Esophagus muscularis mucosa (tissue), 4 donors: ENCODE results near the gene GPC6. TPM values are rescaled to one million over a fixed set of nuclear protein-coding genes. Genes with fewer than 3 reads are reported as not detected.

Experiments used
- DNase-seq: peaks from one replicate; pipeline ENCODE4 v3.0.0-alpha.2; 2017; ENCODE audit errors: extremely low spot score
- H3K27ac ChIP-seq, 4 donors: fragments of 200-600 bp; sonication (generic); replicated peaks in 1 of 4; 1 replicate in 3 of 4; 2 replicates in 1 of 4; pipeline ENCODE4 v1.5.1; 2016 to 2019; ENCODE audit warnings: mild to moderate bottlenecking in 1 of 4
- H3K27me3 ChIP-seq, 4 donors: fragments of 200-600 bp; sonication (generic); one replicate each; pipeline versions ENCODE4 v1.5.1 to v1.6.0; 2016 to 2019
- H3K36me3 ChIP-seq, 4 donors: fragments of 200-600 bp; sonication (generic); one replicate each; pipeline ENCODE4 v1.5.1; 2016 to 2019
- H3K4me1 ChIP-seq, 4 donors: fragments of 200-600 bp; sonication (generic); one replicate each; pipeline ENCODE4 v1.5.1; 2016 to 2019
- H3K4me3 ChIP-seq, 4 donors: fragments of 200-600 bp; sonication (generic); 1 replicate in 2 of 4; 2 replicates in 2 of 4; pipeline ENCODE4 v1.5.1; 2016 to 2019; ENCODE audit warnings: mild to moderate bottlenecking in 4 of 4, moderate library complexity in 1 of 4
- H3K9me3 ChIP-seq, 4 donors: fragments of 200-600 bp; sonication (generic); 1 replicate in 3 of 4; 2 replicates in 1 of 4; pipeline ENCODE4 v1.5.1; 2016 to 2019
- CTCF ChIP-seq, 3 experiments: fragments of 200-600 bp in 2 of 3; fragments of 450-650 bp in 1 of 3; sonication (generic) in 2 of 3; IDR thresholded peaks; one replicate each; pipeline ENCODE4 v1.5.1; 2017 to 2019; ENCODE audit warnings: antibody characterized with exemption in 3 of 3, mild to moderate bottlenecking in 2 of 3, moderate library complexity in 1 of 3
- EP300 ChIP-seq: sonication (generic); formaldehyde crosslinking; IDR thresholded peaks from one replicate; pipeline ENCODE4 v1.6.1; 2017; ENCODE audit warnings: antibody characterized with exemption
- POLR2A ChIP-seq: fragments of 450-650 bp; IDR thresholded peaks from one replicate; pipeline ENCODE4 v1.6.1; 2017; ENCODE audit warnings: antibody characterized with exemption, moderate library complexity, mild to moderate bottlenecking, low read depth
- POLR2AphosphoS5 ChIP-seq, 2 donors: sonication (generic); formaldehyde crosslinking; IDR thresholded peaks; one replicate each; pipeline ENCODE4 v1.6.1; 2017; ENCODE audit warnings: antibody characterized with exemption in 2 of 2
- WGBS: methylation state at CpG from one replicate; pipeline ENCODE4 v1.1.5; 2018; 5-methylcytosine and 5-hydroxymethylcytosine counted together
- intact Hi-C: fragments of 100-400 bp; cut with DNase I; formaldehyde crosslinking; loops from one replicate; pipeline ENCODE4 v1.15.1; 2023
- total RNA-seq, 4 donors: library from RNA; depleted of rRNA; stranded (reverse); fragments of >200 nt; gene quantifications; one replicate each; pipeline versions ENCODE4 v1.1.0 to v1.2.1, GENCODE V29; 2016

GPC6 gene
- total RNA-seq, 4 donors from 2014 or later, result 6.5 to 17.2 (median 13.5) TPM

- H3K27me3 ChIP-seq, result no peaks in the 10 kb centered on the region
- H3K36me3 ChIP-seq, result no peaks in the 10 kb centered on the region
- WGBS, result 81% methylated on average over 4 of the region's 4 CpGs
- H3K4me3 ChIP-seq, result no peak overlapping the region
- no peak for DNase-seq
- H3K27ac ChIP-seq, result no peak overlapping the region
- H3K4me1 ChIP-seq, result no peaks in the 10 kb centered on the region
- intact Hi-C loops, result no loop called here
- H3K9me3 ChIP-seq, result no peaks in the 10 kb centered on the region
- TF ChIP-seq EP300, result no peak
- no peak for TF ChIP-seq POLR2A
- no peak for TF ChIP-seq CTCF (IDR thresholded peaks at IDR 0.05)
- TF ChIP-seq POLR2AphosphoS5 (IDR thresholded peaks at IDR 0.05), result no peak
Observed at GRCh38 chr13:93289053-93289452, 62.4 kb downstream of the GPC6 start.

GRCh38 chr13:93289842-93290241, 63.2 kb downstream of the GPC6 start:
- H3K36me3 ChIP-seq, result no peaks in the 10 kb centered on the region
- DNase-seq, result no peak
- intact Hi-C loops, result no loop called here
- TF ChIP-seq POLR2A, result no peak
- TF ChIP-seq EP300, result no peak
- no peak for TF ChIP-seq POLR2AphosphoS5 (IDR thresholded peaks at IDR 0.05)
- no peak for TF ChIP-seq CTCF (IDR thresholded peaks at IDR 0.05)
- no peaks in the 10 kb centered on the region for H3K4me1 ChIP-seq
- H3K27me3 ChIP-seq, result no peaks in the 10 kb centered on the region
- H3K9me3 ChIP-seq, result no peaks in the 10 kb centered on the region
- H3K27ac ChIP-seq, result no peak overlapping the region
- 94% methylated on average over 1 of the region's 1 CpG for WGBS
- no peak overlapping the region for H3K4me3 ChIP-seq

GRCh38 chr13:93290503-93290902, 63.9 kb downstream of the GPC6 start:
- TF ChIP-seq POLR2A, result no peak
- TF ChIP-seq CTCF (IDR thresholded peaks at IDR 0.05), result no peak
- TF ChIP-seq POLR2AphosphoS5 (IDR thresholded peaks at IDR 0.05), result no peak
- TF ChIP-seq EP300, result no peak
- no peaks in the 10 kb centered on the region for H3K9me3 ChIP-seq
- intact Hi-C loops, result no loop called here
- H3K4me1 ChIP-seq, result no peaks in the 10 kb centered on the region
- no peaks in the 10 kb centered on the region for H3K27me3 ChIP-seq
- no peak overlapping the region for H3K4me3 ChIP-seq
- DNase-seq, result no peak
- H3K27ac ChIP-seq, result no peak overlapping the region
- no peaks in the 10 kb centered on the region for H3K36me3 ChIP-seq

- no peaks in the 10 kb centered on the region for H3K36me3 ChIP-seq
- no peak overlapping the region for H3K27ac ChIP-seq
- no peak for DNase-seq
- intact Hi-C loops, result no loop called here
- H3K27me3 ChIP-seq, result no peaks in the 10 kb centered on the region
- no peak overlapping the region for H3K4me3 ChIP-seq
- H3K9me3 ChIP-seq, result no peaks in the 10 kb centered on the region
- WGBS, result 74% methylated on average over 1 of the region's 1 CpG
- TF ChIP-seq POLR2A, result no peak
- no peak for TF ChIP-seq CTCF (IDR thresholded peaks at IDR 0.05)
- TF ChIP-seq POLR2AphosphoS5 (IDR thresholded peaks at IDR 0.05), result no peak
- TF ChIP-seq EP300, result no peak
- H3K4me1 ChIP-seq, result no peaks in the 10 kb centered on the region
Observed at GRCh38 chr13:93292366-93292765, 65.8 kb downstream of the GPC6 start.

GRCh38 chr13:93293710-93294109, 67.1 kb downstream of the GPC6 start:
- DNase-seq, result no peak
- no peaks in the 10 kb centered on the region for H3K36me3 ChIP-seq
- H3K27ac ChIP-seq, result no peak overlapping the region

More at GRCh38 chr13:93293710-93294109, 67.1 kb downstream of the GPC6 start:
- Histone ChIP-seq H3K4me3 (no peak overlapping the region), H3K4me1 (no peaks in the 10 kb centered on the region), H3K9me3 (no peaks in the 10 kb centered on the region), H3K27me3 (no peaks in the 10 kb centered on the region)
- TF ChIP-seq EP300, result no peak
- TF ChIP-seq POLR2AphosphoS5 (IDR thresholded peaks at IDR 0.05), result no peak
- no peak for TF ChIP-seq POLR2A
- no peak for TF ChIP-seq CTCF (IDR thresholded peaks at IDR 0.05)
- intact Hi-C loops, result no loop called here
- WGBS, result 72% methylated on average over 1 of the region's 1 CpG
